Lower lobe of right lung (tissue), 2 donors: Measurements from ENCODE around the gene RORC. TPM values are rescaled to one million over a fixed set of nuclear protein-coding genes. Genes with fewer than 3 reads are reported as not detected.

Source experiments
- ATAC-seq, 2 donors: fragments of 200-7000 bp; cut with Tn5 transposase; one replicate each; pipeline ENCODE4 v1.9.1; 2020 to 2022; ENCODE audit warnings: mild to moderate bottlenecking in 2 of 2, moderate library complexity in 2 of 2
- DNase-seq: peaks from one replicate; pipeline ENCODE4 v3.0.0-alpha.2; 2020
- H3K27ac ChIP-seq: fragments of 200-600 bp; one replicate; pipeline ENCODE4 v1.8.0; 2022
- H3K27me3 ChIP-seq: fragments of 200-600 bp; one replicate; pipeline ENCODE4 v1.8.0; 2022; ENCODE audit warnings: low read depth
- H3K36me3 ChIP-seq: fragments of 200-600 bp; one replicate; pipeline ENCODE4 v1.8.0; 2022; ENCODE audit warnings: mild to moderate bottlenecking
- H3K4me1 ChIP-seq: fragments of 200-600 bp; one replicate; pipeline ENCODE4 v1.8.0; 2022
- H3K4me3 ChIP-seq: fragments of 200-600 bp; one replicate; pipeline ENCODE4 v1.8.0; 2022; ENCODE audit warnings: mild to moderate bottlenecking
- H3K9me3 ChIP-seq: fragments of 200-600 bp; one replicate; pipeline ENCODE4 v1.8.0; 2022
- CTCF ChIP-seq: fragments of 200-600 bp; IDR thresholded peaks from one replicate; pipeline ENCODE4 v1.8.0; 2022; ENCODE audit warnings: antibody characterized with exemption, mild to moderate bottlenecking
- intact Hi-C: fragments of 100-400 bp; cut with DNase I; formaldehyde crosslinking; loops from one replicate; pipeline ENCODE4 v1.11.0; 2022
- total RNA-seq: library from RNA; stranded (reverse); fragmentation: NEBNext Ultra II Directional; extraction: Animal tissue kit (Norgen Biotek cat#: 25700); gene quantifications from one replicate; pipeline ENCODE4 v1.2.1, GENCODE V29; 2021
- donor health status: DM: no; HTN: yes; CAD: no; lungs with severe emphysema.

Gene RORC
- total RNA-seq, 1 donor from 2014 or later, result 21.7 TPM

- ATAC-seq (no peak), DNase-seq (no peak)
- intact Hi-C loops, result no loop called here
- H3K9me3 ChIP-seq, result no peaks in the 10 kb centered on the region
- no peak for TF ChIP-seq CTCF
- no peak overlapping the region for H3K27ac ChIP-seq
- H3K4me1 ChIP-seq, result no peaks in the 10 kb centered on the region
- no peak overlapping the region for H3K4me3 ChIP-seq
- no peaks in the 10 kb centered on the region for H3K27me3 ChIP-seq
- H3K36me3 ChIP-seq, result no peaks in the 10 kb centered on the region
Measured at GRCh38 chr1:151799179-151800022, 32.2 kb downstream of the RORC start.

GRCh38 chr1:151798571-151798970 is 33.0 kb downstream of the RORC start:
- DNase-seq (no peak), ATAC-seq (no peak)
- H3K27ac ChIP-seq, result no peak overlapping the region
- H3K27me3 ChIP-seq, result no peaks in the 10 kb centered on the region
- H3K4me3 ChIP-seq, result no peak overlapping the region
- H3K9me3 ChIP-seq, result no peaks in the 10 kb centered on the region
- H3K36me3 ChIP-seq, result no peaks in the 10 kb centered on the region
- TF ChIP-seq CTCF, result no peak
- intact Hi-C loops, result no loop called here
- H3K4me1 ChIP-seq, result no peaks in the 10 kb centered on the region

GRCh38 chr1:151790940-151791651 is 40.5 kb downstream of the RORC start:
- no peaks in the 10 kb centered on the region for H3K36me3 ChIP-seq
- intact Hi-C loops, result no loop called here
- peaks cover 14% of the 10 kb centered on the region for H3K4me1 ChIP-seq
- H3K27ac ChIP-seq, result peak overlapping the region; percentile 60
- H3K27me3 ChIP-seq, result no peaks in the 10 kb centered on the region
- H3K9me3 ChIP-seq, result no peaks in the 10 kb centered on the region
- ATAC-seq (peak; percentile 38 to 43), DNase-seq (peak; percentile 59)
- no peak for TF ChIP-seq CTCF
- peak overlapping the region; percentile 88 for H3K4me3 ChIP-seq

GRCh38 chr1:151790071-151790939 is 41.3 kb downstream of the RORC start, which contains the start of gene TDRKH:
TDRKH (minus strand) TSS chr1:151790500; CDS start chr1:151783022, 7,478 bp downstream.
- peak; percentile 35 for TF ChIP-seq CTCF
- Histone ChIP-seq H3K36me3 (no peaks in the 10 kb centered on the region), H3K4me3 (peak within 1 kb of the TSS; percentile 88), H3K27ac (peak within 1 kb of the TSS; percentile 60), H3K27me3 (no peaks in the 10 kb centered on the region), H3K4me1 (peaks cover 14% of the 10 kb centered on the region), H3K9me3 (no peaks in the 10 kb centered on the region)
- DNase-seq, result peak; percentile 98
- intact Hi-C loops, result no loop called here
- ATAC-seq, result peak; percentile 100

- Histone ChIP-seq H3K4me3 (no peak overlapping the region), H3K36me3 (no peaks in the 10 kb centered on the region), H3K9me3 (no peaks in the 10 kb centered on the region), H3K27me3 (no peaks in the 10 kb centered on the region), H3K4me1 (peaks cover 23% of the 10 kb centered on the region), H3K27ac (no peak overlapping the region)
- no peak for DNase-seq
- TF ChIP-seq CTCF, result no peak
- no peak for ATAC-seq
- intact Hi-C loops, result no loop called here
Measured at GRCh38 chr1:151787689-151788088, 43.9 kb downstream of the RORC start.
